Mucosa of descending colon (tissue), 3 donors: Measurements from ENCODE around the gene LRRC73. TPM values are rescaled to one million over a fixed set of nuclear protein-coding genes. Genes with fewer than 3 reads are reported as not detected.
"Not testable (repeated sequence)": the region's sequence is repeated elsewhere in the genome, so short reads cannot be mapped to it uniquely, and the experiment has no call there.

Source experiments
- ATAC-seq: fragments of 200-7000 bp; cut with Tn5 transposase; one replicate; pipeline ENCODE4 v1.9.1; 2020; ENCODE audit warnings: mild to moderate bottlenecking, moderate library complexity
- DNase-seq, 3 donors: peaks; one replicate each; pipeline ENCODE4 v3.0.0-alpha.2; 2020
- H3K36me3 ChIP-seq: fragments of 200-600 bp; one replicate; pipeline ENCODE4 v1.8.0; 2021; ENCODE audit warnings: low read depth, mild to moderate bottlenecking
- H3K4me1 ChIP-seq: fragments of 200-600 bp; one replicate; pipeline ENCODE4 v1.8.0; 2021; ENCODE audit warnings: low read depth, mild to moderate bottlenecking
- H3K4me3 ChIP-seq: fragments of 200-600 bp; one replicate; pipeline ENCODE4 v1.8.0; 2021; ENCODE audit warnings: mild to moderate bottlenecking
- H3K9me3 ChIP-seq: fragments of 200-600 bp; one replicate; pipeline ENCODE4 v1.8.0; 2021; ENCODE audit warnings: mild to moderate bottlenecking
- CTCF ChIP-seq: fragments of 200-600 bp; IDR thresholded peaks from one replicate; pipeline ENCODE4 v1.8.0; 2022; ENCODE audit warnings: antibody characterized with exemption, mild to moderate bottlenecking
- intact Hi-C, 2 donors: fragments of 100-400 bp; cut with DNase I in 1 of 2; cut with micrococcal nuclease in 1 of 2; formaldehyde crosslinking; loops; one replicate each; pipeline versions ENCODE4 v1.11.0 to v1.11.1; 2022; cut with DNase I, micrococcal nuclease
- total RNA-seq, 3 donors: library from RNA; stranded (reverse); fragmentation: NEBNext Ultra II Directional in 2 of 3; extraction: Animal tissue kit (Norgen Biotek cat#: 25700) in 2 of 3; gene quantifications; one replicate each; pipeline versions ENCODE4 v1.2.1 to v1.2.4, GENCODE V29; 2021 to 2023
- donor health status: DM: no; HTN: no; CAD: no; lungs with moderate emphysema.
- donor health status: DM: no; HTN: no; CAD: no.
- donor health status: DM: no; HTN: yes; CAD: no.

LRRC73 gene
- total RNA-seq, 3 donors from 2014 or later = 0.23 to 1.2 (median 0.46) TPM

GRCh38 chr6:43465948-43466347, 44.2 kb downstream of the LRRC73 start:
- no peak for TF ChIP-seq CTCF
- DNase-seq (no peak), ATAC-seq (no peak)
- Histone ChIP-seq H3K9me3 (no peaks in the 10 kb centered on the region), H3K4me3 (no peak overlapping the region), H3K36me3 (no peaks in the 10 kb centered on the region), H3K4me1 (no peaks in the 10 kb centered on the region)
- intact Hi-C loops = no loop called here

GRCh38 chr6:43464337-43464736, 45.8 kb downstream of the LRRC73 start:
- ATAC-seq (no peak), DNase-seq (no peak)
- H3K36me3 ChIP-seq = no peaks in the 10 kb centered on the region
- intact Hi-C loops = no loop called here
- H3K4me3 ChIP-seq = no peak overlapping the region
- no peak for TF ChIP-seq CTCF
- H3K4me1 ChIP-seq = no peaks in the 10 kb centered on the region
- H3K9me3 ChIP-seq = no peaks in the 10 kb centered on the region

- intact Hi-C loops = no loop called here
- Histone ChIP-seq H3K36me3 (no peaks in the 10 kb centered on the region), H3K4me1 (no peaks in the 10 kb centered on the region), H3K9me3 (no peaks in the 10 kb centered on the region), H3K4me3 (no peak overlapping the region)
- TF ChIP-seq CTCF = no peak
- ATAC-seq = no peak
- DNase-seq = no peak
Observed at GRCh38 chr6:43461936-43462335, 48.2 kb downstream of the LRRC73 start.

- no peak overlapping the region for H3K4me3 ChIP-seq
- no peaks in the 10 kb centered on the region for H3K9me3 ChIP-seq
- H3K4me1 ChIP-seq = peaks cover 4% of the 10 kb centered on the region
- intact Hi-C loops = no loop called here
- DNase-seq (no peak), ATAC-seq (no peak)
- no peak for TF ChIP-seq CTCF
- no peaks in the 10 kb centered on the region for H3K36me3 ChIP-seq
Observed at GRCh38 chr6:43460032-43460431, 50.1 kb downstream of the LRRC73 start.

GRCh38 chr6:43459535-43459934, 50.6 kb downstream of the LRRC73 start:
- intact Hi-C loops = loop anchor here in 1 of 2 donors (10.0 kb wide), 1 partner anchor 45 kb away; no protein-coding TSS in a partner anchor
- H3K36me3 ChIP-seq = no peaks in the 10 kb centered on the region
- no peak for ATAC-seq

GRCh38 chr6:43458154-43458553, 52.0 kb downstream of the LRRC73 start:
- H3K4me1 ChIP-seq, ATAC-seq, DNase-seq, H3K36me3 ChIP-seq, H3K9me3 ChIP-seq, H3K4me3 ChIP-seq: not testable (repeated sequence)
- intact Hi-C loops = loop anchor here in 1 of 2 donors (10.0 kb wide), 1 partner anchor 47 kb away; no protein-coding TSS in a partner anchor

More at GRCh38 chr6:43459535-43459934, 50.6 kb downstream of the LRRC73 start:
- Histone ChIP-seq H3K4me1 (peaks cover 6% of the 10 kb centered on the region), H3K9me3 (no peaks in the 10 kb centered on the region), H3K4me3 (no peak overlapping the region)
- no peak for TF ChIP-seq CTCF
- no peak for DNase-seq
